ENCODE measurements around the gene MS4A6A.
"Not testable (repeated sequence)": the region's sequence is repeated elsewhere in the genome, so short reads cannot be mapped to it uniquely, and the experiment has no call there.

Gene MS4A6A

DNA sequence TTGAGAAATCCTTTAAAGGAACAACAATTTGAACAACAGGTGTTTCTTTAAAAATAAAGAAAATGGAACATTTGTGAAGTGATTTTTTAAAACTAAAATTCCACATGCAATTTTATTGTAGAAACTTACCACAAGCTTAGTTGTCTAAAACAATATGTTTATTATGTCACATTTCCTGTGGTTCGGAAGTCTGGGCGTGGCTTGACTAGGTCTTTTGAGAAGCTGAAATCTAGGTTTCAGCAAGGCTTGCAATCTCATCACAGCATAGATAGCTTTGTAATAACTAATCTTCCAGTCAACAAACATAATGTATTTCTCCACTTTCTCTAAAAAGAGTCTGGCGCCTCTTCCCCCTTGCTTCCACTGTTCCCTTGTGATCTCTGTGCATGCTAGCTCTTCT lies 27.0 kb downstream of the MS4A6A start:
- Histone ChIP-seq H2AFZ (no peak overlapping the region), H3K36me3 (ENCODE audit: control insufficient read depth, insufficient read depth, low read length) (no peaks in the 10 kb centered on the region), H3K4me2 (ENCODE audit: low read length) (no peak overlapping the region), H3K4me3 (ENCODE audit: low read depth, low read length) (no peak overlapping the region), H3K27ac (no peak overlapping the region), H3K79me2 (no peaks in the 10 kb centered on the region), H3K4me1 (no peaks in the 10 kb centered on the region), H3K27me3 (ENCODE audit: control insufficient read depth, insufficient read depth, low read length) (no peaks in the 10 kb centered on the region), H3K9ac (no peak overlapping the region), H3K9me3 (ENCODE audit: control insufficient read depth, low read length) (no peaks in the 10 kb centered on the region)
- TF ChIP-seq, protein P1, sequence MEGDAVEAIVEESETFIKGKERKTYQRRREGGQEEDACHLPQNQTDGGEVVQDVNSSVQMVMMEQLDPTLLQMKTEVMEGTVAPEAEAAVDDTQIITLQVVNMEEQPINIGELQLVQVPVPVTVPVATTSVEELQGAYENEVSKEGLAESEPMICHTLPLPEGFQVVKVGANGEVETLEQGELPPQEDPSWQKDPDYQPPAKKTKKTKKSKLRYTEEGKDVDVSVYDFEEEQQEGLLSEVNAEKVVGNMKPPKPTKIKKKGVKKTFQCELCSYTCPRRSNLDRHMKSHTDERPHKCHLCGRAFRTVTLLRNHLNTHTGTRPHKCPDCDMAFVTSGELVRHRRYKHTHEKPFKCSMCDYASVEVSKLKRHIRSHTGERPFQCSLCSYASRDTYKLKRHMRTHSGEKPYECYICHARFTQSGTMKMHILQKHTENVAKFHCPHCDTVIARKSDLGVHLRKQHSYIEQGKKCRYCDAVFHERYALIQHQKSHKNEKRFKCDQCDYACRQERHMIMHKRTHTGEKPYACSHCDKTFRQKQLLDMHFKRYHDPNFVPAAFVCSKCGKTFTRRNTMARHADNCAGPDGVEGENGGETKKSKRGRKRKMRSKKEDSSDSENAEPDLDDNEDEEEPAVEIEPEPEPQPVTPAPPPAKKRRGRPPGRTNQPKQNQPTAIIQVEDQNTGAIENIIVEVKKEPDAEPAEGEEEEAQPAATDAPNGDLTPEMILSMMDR (IDR thresholded peaks at IDR 0.05), result no peak

DNA sequence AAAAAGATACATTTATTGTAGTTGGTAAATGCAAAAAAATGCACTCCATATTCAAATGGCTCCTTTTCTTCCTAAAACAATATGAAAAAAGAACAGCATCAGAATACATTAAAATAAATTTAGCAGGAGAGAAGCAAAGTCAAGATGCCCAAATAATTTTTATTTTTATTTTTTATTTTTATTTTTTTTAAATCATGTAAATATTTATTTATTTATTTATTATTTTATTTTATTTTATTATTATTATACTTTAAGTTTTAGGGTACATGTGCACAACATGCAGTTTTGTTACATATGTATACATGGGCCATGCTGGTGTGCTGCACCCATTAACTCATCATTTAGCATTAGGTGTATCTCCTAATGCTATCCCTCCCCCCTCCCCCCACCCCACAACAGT lies 30.2 kb downstream of the MS4A6A start:
- not testable (repeated sequence) for H3K9me3 ChIP-seq (ENCODE audit: control insufficient read depth, low read length); H3K27me3 ChIP-seq (ENCODE audit: control insufficient read depth, insufficient read depth, low read length); H3K79me2 ChIP-seq; H3K4me2 ChIP-seq (ENCODE audit: low read length); H3K9ac ChIP-seq; H2AFZ ChIP-seq; H3K4me3 ChIP-seq (ENCODE audit: low read depth, low read length); H3K36me3 ChIP-seq (ENCODE audit: control insufficient read depth, insufficient read depth, low read length); H3K27ac ChIP-seq; H3K4me1 ChIP-seq

DNA sequence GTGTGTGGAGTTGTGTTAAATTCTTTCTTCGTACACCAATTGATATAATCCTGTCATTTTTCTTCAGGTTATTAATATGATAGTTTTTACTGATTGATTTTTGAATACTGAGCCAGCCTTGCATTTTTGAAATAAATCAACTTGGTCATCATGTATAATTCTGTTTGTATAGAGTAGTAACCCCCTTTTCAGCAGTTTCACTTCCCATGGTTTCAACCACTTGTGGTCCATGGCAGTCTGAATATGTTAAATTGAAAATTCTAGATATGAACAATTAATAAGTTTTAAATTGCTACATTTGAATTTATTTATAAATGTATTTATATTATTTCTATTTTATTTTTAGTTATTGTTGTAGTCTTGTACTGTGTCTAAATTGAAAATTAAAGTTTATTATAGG lies 32.6 kb downstream of the MS4A6A start:
- Histone ChIP-seq H3K4me2 (ENCODE audit: low read length) (no peak overlapping the region), H3K4me1 (no peaks in the 10 kb centered on the region), H3K4me3 (ENCODE audit: low read depth, low read length) (no peak overlapping the region), H3K9me3 (ENCODE audit: control insufficient read depth, low read length) (no peaks in the 10 kb centered on the region), H3K27me3 (ENCODE audit: control insufficient read depth, insufficient read depth, low read length) (no peaks in the 10 kb centered on the region), H3K27ac (no peak overlapping the region), H2AFZ (no peak overlapping the region), H3K36me3 (ENCODE audit: control insufficient read depth, insufficient read depth, low read length) (no peaks in the 10 kb centered on the region), H3K9ac (no peak overlapping the region), H3K79me2 (no peaks in the 10 kb centered on the region)
- TF ChIP-seq, protein P1 (IDR thresholded peaks at IDR 0.05), result no peak

DNA sequence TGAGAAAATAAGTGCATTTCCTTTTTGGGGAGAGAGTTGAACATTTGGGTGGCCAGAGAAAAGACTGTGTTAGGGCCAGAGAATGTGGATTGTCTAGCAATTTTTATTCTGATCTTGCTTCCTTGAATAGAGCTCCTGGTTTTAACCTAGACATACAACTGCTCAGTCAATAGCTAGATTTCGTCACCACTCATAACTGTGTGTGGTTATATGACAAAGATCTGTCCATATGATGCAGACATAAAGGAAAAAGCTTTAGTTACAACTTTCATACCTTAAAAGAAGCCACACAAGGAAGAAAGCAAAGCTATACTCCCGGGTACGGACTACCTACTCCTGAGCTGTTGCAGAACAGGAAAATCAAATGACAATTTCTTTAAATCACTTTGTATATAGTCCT lies 37.2 kb downstream of the MS4A6A start:
- no peaks in the 10 kb centered on the region for H3K27me3 ChIP-seq (ENCODE audit: control insufficient read depth, insufficient read depth, low read length)
- H3K9me3 ChIP-seq (ENCODE audit: control insufficient read depth, low read length), result no peaks in the 10 kb centered on the region
- no peak overlapping the region for H3K4me2 ChIP-seq (ENCODE audit: low read length)
- H3K4me1 ChIP-seq, result no peaks in the 10 kb centered on the region
- no peaks in the 10 kb centered on the region for H3K79me2 ChIP-seq
- no peak overlapping the region for H3K27ac ChIP-seq
- no peak overlapping the region for H2AFZ ChIP-seq
- H3K4me3 ChIP-seq (ENCODE audit: low read depth, low read length), result no peak overlapping the region
- no peaks in the 10 kb centered on the region for H3K36me3 ChIP-seq (ENCODE audit: control insufficient read depth, insufficient read depth, low read length)
- TF ChIP-seq, protein P1 (IDR thresholded peaks at IDR 0.05), result no peak
- no peak overlapping the region for H3K9ac ChIP-seq

DNA sequence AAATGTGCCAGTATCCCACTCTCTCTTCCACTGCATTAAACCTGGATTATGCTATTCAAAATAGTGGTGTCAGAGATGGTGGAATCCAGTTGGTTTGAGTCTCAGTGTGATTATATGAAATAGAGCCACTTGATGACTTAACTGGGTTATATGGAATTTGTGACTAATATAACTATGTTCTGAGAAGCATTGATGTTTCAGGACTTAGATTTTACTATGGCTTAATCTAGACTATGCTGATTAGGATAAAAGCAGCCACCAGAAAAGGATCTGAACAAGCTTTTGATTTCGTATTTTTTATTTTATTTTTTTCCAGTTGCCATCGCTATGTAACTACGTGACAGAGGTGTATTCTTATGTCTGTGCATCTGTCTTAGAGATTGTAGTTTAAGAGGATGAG lies 39.1 kb downstream of the MS4A6A start:
- Histone ChIP-seq H3K79me2 (no peaks in the 10 kb centered on the region), H3K4me3 (ENCODE audit: low read depth, low read length) (no peak overlapping the region), H3K36me3 (ENCODE audit: control insufficient read depth, insufficient read depth, low read length) (no peaks in the 10 kb centered on the region), H3K4me2 (ENCODE audit: low read length) (no peak overlapping the region), H3K27me3 (ENCODE audit: control insufficient read depth, insufficient read depth, low read length) (no peaks in the 10 kb centered on the region), H3K9me3 (ENCODE audit: control insufficient read depth, low read length) (no peaks in the 10 kb centered on the region), H3K4me1 (no peaks in the 10 kb centered on the region), H3K9ac (no peak overlapping the region), H2AFZ (no peak overlapping the region), H3K27ac (no peak overlapping the region)
- TF ChIP-seq, protein P1 (IDR thresholded peaks at IDR 0.05), result no peak

Data from parathyroid adenoma (tissue), 2 donors.